ENCODE results near the gene SAP30L.
A peak's percentile ranks its signal among the peaks of the same experiment; 100 is the strongest.

Gene SAP30L

GRCh38 chr5:154481584-154482381 lies 36.0 kb downstream of the SAP30L start:
- no peak for DNase-seq

DNA sequence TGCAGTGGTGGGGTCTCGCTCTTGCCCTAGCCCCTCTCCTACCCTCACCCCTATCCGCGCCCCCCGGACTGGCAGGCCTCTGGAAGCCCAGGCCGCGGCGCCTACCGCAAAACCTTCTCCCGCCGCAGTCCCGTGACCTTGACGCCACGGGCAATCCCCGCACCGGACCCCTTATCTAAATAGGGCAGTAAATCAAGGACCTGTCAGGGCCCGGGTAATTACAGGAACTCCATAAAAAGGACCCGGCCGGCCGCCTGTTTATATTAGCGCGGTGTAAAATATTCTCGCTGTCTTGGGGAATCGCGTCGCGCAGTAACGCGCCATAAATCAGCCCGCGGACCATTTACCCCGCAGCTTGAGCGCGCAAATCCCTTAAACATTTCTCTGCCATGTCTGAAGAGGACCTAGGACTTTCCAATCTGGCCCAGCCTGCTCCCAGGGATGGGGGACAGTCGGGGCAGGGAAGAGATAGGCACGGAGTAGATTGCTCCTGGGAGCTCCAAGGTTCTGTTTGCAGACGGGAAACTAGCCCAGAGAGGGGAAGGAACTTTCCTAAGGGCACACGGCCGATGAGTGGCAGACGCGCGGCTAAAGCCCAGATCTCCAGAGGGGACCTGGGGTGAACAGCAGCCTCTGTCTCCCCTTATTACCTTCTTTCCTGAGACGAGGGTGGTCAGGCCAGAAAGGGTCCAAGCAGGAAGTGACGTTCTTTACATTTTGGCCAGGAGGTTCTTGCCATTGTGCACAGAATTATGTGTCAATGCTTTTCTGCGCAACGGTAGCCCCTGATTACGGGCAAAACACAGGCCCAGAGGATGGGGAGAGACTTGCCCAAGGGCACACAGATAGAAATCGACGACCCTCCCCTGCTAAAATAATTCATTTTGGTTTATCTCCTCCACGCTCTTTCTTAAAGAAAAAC lies 37.0 kb downstream of the SAP30L start:
- DNase-seq = no peak

DNA sequence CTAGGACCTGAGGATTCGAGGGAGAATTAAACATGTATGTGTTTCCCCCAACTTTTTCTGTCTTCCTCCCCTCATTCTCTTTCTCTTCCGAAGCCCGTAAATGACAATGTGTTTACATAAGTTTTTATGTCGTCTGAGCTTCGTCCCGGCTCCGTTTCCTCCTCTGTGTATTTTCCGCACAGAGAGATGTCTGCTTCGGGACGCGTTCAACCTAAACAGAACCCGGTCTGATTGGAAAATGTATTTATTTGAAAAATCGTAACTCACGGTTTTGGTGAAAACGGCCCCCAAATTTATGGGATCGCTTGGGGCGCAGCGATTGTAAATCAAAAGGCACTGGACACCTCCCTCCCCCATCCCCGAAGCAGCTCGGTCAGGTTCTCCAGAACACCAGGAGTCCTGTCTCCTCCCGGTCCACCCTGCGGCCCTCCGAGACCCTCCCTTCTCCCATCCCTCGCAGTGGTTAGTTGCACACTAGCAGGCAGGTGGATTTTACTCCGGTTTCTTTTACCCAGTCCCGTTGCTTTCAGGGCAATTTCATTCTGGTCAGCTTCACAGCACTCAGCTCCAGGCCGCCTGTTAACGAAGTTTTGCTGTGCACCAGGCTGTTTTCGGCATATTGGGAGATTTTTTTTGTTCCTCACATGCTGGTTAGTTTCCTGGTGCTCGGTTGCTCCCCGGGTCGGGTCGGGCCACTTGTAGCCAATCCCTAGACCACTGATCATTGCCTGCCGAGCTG lies 38.0 kb downstream of the SAP30L start:
- DNase-seq = no peak

DNA sequence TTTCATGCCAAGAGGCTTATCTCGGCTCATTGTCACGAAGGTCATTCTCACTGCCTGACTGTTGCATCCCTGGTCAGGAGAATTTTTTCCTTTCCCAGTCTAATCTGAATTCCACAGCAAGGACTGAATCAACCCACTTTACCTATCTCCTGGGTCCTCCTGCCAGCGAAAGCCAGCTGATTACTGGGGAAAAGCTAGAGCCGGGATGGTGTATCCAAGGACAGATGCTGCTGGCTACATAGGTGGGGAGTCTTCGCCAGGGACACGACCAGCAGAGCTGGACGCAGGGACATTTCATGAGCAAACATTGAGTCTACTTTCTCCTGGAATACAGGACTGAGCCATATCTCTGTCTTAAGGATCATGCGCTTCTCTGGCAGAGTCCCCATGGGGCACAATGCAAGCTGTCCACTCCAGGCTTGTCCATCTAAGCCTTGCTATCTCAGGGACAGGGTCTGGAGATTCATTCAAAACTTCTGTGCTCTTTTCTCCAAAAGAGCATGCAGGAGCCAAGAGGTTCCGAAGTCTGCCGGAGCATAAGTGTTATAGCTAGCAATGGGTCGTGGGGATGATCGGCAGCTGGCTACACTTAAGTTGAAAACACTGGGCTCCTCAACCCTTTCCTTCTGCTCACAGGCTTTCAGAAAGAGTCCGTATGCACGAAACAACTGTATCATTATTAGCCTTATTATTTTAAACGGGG lies 38.7 kb downstream of the SAP30L start:
- no peak for DNase-seq

DNA sequence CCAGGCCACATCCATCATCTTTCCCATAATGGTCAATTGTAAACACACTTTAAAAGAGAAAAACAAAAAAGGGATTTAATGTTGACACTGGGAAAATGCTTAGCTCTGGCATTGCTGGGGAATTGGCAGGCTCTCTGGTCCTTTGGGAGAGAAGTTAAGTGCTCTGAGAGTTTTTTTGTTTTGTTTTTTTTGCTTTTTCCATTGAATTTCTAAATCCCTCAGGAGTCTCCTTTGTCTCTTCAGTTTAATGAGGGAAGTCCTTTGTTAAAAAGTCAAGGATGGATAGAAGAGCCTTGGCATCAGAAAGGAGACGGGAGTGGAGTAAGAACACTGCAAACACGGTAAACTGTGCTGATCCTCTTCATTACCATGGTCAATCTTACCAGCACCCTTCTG lies 39.3 kb downstream of the SAP30L start:
- DNase-seq = no peak

GRCh38 chr5:154485850-154486426 lies 40.1 kb downstream of the SAP30L start:
- DNase-seq = no peak

DNA sequence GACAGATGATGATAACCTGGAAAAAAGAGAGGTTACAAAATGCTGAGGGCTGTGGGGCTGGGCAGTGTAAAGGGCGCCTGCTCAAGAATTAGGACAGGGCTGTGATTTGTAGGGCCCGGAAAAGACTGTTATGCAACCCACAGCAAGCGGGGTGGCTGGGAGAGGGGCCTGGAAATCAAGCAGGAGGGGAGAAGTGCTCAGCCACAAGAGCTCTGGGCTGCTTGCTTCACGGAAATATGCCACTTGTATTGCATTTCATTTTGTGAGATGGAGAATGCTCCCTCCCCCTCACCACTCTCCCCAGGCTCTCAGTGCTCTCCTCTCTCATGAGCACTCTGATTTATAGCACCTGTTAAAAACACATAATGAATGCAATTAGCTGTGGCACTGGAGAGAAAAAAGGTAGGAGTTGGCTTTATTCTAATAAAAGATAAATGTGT lies 40.6 kb downstream of the SAP30L start:
- DNase-seq = no peak

GRCh38 chr5:154487541-154487940 lies 41.7 kb downstream of the SAP30L start:
- DNase-seq = peak; percentile 63

GRCh38 chr5:154491941-154492340 lies 46.1 kb downstream of the SAP30L start:
- DNase-seq = no peak

DNA sequence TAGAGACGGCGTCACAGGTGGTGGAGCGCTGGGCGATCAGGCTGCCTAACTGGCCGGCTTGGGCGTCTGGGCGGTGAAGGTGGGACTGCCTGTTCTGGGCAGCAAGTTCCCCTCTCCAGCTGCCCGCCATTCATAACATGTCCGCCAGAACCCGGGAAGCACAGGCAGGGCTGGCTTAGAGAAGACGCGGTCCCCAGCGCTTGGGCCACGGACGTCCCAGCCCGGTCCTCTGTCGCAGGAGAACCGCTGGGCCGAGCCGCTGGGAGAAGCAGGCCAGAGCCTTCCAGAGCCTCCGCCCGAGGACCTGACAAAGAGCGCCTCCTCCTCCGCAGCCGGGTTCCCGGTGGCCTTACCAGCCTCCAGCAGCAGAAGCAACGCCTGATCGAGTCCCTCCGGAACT lies 47.5 kb downstream of the SAP30L start:
- DNase-seq = no peak

- DNase-seq = no peak
Measured at GRCh38 chr5:154494036-154494435, 48.2 kb downstream of the SAP30L start.

GRCh38 chr5:154498591-154498990 lies 52.8 kb downstream of the SAP30L start:
- DNase-seq = no peak

DNA sequence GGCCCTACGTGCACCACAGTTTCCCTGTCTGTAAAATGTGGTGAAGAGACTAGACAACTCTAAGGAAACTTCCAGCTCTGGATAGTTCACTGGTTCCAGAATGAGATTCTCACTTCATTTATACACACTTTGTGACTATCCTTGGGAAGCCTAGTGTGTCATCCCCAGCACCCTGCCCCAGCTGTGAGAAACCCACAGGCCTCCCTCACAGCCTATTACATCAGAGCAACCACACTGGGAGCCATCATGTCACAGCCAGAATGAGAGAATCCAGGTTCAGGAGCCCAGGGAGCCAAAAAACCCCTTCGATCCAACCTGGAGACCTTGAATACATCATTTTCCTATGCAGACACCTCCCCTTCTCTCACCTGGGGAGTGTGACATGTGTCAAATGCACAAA lies 53.2 kb downstream of the SAP30L start:
- DNase-seq = no peak

GRCh38 chr5:154501566-154501965 lies 55.8 kb downstream of the SAP30L start:
- no peak for DNase-seq

DNA sequence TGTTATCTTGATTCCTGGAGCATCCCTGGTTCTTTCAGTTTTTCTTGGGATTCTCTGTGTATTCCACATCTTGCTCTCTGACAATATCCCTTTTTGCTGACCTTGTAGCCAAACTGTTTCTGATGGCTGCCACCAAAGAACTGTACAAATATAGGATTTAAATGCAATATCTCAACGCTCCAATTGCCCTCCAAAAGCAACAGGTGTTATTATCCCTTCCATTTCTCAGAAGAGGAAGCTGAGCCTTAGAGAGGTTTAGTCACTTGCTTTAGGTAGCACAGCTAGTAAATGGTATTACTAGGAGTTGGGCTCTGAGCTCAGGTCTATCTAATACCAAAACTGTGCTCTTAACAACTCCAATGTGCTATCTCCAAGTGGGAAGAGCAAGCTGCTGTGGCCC lies 56.4 kb downstream of the SAP30L start:
- DNase-seq = no peak

DNA sequence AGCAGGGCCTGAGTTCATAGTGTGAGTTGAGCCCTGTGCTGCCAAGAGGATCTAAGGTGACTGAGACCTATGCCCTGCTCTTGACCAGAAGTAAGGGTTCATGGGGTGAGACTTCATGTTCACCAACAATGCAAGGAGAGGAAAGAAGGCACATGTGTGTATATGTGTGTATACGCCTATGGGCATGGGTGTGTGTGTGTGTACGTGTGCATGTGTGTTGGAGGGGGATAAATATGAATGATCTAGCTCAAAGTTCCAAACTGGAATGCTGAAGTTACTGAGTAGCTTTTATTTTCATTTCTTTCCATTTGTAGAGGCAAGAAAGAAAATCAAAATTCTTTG lies 57.9 kb downstream of the SAP30L start:
- DNase-seq = no peak

- no peak for DNase-seq
Measured at GRCh38 chr5:154505567-154505966, 59.8 kb downstream of the SAP30L start.

- DNase-seq = no peak
Measured at GRCh38 chr5:154506049-154506715, 60.4 kb downstream of the SAP30L start.

- no peak for DNase-seq
Measured at GRCh38 chr5:154506716-154507080, 60.9 kb downstream of the SAP30L start.

DNA sequence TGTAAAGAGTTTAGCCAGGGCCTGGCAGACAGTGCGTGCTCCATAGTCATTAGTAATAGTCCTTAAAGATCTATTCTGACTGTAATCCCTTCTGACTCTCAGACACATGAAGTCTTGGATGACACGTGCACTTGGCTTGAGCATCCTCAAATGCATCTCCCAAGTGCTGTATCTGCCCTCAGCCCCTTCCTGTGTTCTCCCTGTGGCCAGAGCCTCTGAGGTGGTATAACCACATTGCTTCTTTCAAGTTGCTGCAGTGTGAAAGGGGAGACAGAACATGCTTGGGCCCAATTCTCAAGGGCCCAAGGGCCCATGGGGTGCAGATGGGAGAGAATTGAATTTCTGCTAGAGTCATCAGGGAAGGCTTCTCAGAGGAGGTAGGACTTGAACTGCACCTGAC lies 62.3 kb downstream of the SAP30L start:
- DNase-seq = no peak

- no peak for DNase-seq
Measured at GRCh38 chr5:154509784-154510555, 64.2 kb downstream of the SAP30L start.

Measured in activated CD8-positive, alpha-beta memory T cell treated with anti-CD3 and anti-CD28 coated beads for 24 hours (primary cell).